NCI-H748 (cell line): ENCODE results near the gene UGT1A8.
A peak's percentile ranks its signal among the peaks of the same experiment; 100 is the strongest.

Experiments used
- DNase-seq: peaks from one replicate; lab custom pipeline; 2025; ENCODE audit not compliant: unreplicated experiment; lab: John Stamatoyannopoulos, UW

UGT1A8 gene

GRCh38 chr2:233758141-233758540, 140.7 kb downstream of the UGT1A8 start:
- no peak for DNase-seq

- DNase-seq = no peak
These were observed 141.4 kb downstream of the UGT1A8 start for GRCh38 chr2:233758849-233759248.

- no peak for DNase-seq
These were observed 142.6 kb downstream of the UGT1A8 start, which contains the start of gene UGT1A1 for GRCh38 chr2:233760043-233760442. Gene UGT1A1, plus strand, starts transcription at chr2:233760270. Its CDS starts 18 bp downstream, at chr2:233760288.

GRCh38 chr2:233761040-233761769, 143.8 kb downstream of the UGT1A8 start:
- no peak for DNase-seq

- DNase-seq = no peak
These were observed 146.8 kb downstream of the UGT1A8 start for GRCh38 chr2:233764264-233764663.

DNA sequence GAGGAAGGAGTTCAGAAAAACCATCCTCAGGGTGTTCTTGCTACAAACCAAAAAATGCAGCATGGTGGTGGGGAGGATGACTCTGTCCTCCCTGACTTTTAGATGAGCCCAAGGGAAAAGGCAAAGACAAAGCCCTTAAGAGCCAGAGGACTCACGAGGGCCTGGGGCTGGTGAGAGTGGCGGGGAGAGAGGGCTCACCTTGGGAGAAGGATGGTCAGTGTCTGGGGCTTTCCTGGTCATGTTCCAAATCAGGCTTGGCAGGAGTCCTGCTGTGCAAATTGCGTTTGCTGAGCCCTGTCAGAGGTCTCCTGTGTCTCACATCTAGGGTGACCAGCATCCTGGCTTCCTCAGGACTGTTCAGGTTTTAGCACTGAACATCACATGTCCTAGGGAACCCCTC, 147.3 kb downstream of the UGT1A8 start:
- DNase-seq = no peak

GRCh38 chr2:233766416-233766815, 149.0 kb downstream of the UGT1A8 start:
- DNase-seq = peak; percentile 19

DNA sequence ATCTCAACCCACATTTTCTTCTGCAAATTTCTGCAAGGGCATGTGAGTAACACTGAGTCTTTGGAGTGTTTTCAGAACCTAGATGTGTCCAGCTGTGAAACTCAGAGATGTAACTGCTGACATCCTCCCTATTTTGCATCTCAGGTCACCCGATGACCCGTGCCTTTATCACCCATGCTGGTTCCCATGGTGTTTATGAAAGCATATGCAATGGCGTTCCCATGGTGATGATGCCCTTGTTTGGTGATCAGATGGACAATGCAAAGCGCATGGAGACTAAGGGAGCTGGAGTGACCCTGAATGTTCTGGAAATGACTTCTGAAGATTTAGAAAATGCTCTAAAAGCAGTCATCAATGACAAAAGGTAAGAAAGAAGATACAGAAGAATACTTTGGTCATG, 150.6 kb downstream of the UGT1A8 start:
- DNase-seq = peak; percentile 77

- DNase-seq = no peak
These were observed 151.8 kb downstream of the UGT1A8 start for GRCh38 chr2:233769260-233769659.

DNA sequence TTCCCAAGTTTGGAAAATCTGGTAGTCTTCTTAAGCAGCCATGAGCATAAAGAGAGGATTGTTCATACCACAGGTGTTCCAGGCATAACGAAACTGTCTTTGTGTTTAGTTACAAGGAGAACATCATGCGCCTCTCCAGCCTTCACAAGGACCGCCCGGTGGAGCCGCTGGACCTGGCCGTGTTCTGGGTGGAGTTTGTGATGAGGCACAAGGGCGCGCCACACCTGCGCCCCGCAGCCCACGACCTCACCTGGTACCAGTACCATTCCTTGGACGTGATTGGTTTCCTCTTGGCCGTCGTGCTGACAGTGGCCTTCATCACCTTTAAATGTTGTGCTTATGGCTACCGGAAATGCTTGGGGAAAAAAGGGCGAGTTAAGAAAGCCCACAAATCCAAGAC, 154.7 kb downstream of the UGT1A8 start:
- DNase-seq = no peak

- DNase-seq = no peak
These were observed 155.2 kb downstream of the UGT1A8 start for GRCh38 chr2:233772583-233772982.

DNA sequence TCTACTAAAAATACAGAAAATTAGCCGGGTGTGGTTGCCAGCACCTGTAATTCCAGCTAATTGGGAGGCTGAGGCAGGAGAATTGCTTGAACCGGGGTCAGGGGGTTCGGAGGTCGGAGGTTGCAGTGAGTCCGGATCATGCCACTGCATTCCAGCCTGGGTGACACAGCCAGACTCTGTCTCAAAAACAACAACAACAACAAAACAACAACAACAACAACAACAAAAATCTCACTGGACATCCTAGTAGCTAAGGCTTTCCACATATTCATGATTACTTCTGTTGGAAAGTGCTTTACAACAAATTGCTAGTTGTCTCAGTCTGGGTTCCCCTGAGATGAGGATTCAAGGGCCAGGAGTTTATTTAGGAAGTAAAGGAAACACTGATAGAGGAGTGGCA, 156.4 kb downstream of the UGT1A8 start:
- DNase-seq = no peak

GRCh38 chr2:233775414-233775813, 158.0 kb downstream of the UGT1A8 start:
- no peak for DNase-seq

GRCh38 chr2:233778030-233778429, 160.6 kb downstream of the UGT1A8 start, which contains the start of gene MROH2A:
Gene MROH2A, plus strand, starts transcription at chr2:233778330. Its CDS starts 1,029 bp downstream, at chr2:233779359.
- DNase-seq = no peak

DNA sequence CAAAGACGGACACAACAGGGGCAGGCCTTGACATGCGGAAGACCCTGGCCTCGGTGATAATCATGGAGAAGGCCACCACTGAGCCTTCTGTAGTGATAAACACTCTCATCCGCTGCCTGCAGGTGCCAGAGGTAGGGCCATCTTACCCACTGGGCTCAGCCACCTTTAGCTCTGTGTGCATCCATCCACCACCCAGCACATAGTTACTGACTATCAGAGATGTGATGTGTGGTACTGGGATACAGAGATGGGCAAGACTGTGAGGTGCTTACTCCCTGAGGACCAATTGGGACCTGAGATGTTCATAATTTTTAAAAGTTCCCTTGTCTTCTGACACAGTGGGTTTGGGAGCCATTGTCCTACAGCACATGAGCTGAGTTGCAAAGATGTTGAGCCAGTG, 162.3 kb downstream of the UGT1A8 start:
- DNase-seq = no peak

- DNase-seq = no peak
These were observed 163.3 kb downstream of the UGT1A8 start for GRCh38 chr2:233780771-233781170.

DNA sequence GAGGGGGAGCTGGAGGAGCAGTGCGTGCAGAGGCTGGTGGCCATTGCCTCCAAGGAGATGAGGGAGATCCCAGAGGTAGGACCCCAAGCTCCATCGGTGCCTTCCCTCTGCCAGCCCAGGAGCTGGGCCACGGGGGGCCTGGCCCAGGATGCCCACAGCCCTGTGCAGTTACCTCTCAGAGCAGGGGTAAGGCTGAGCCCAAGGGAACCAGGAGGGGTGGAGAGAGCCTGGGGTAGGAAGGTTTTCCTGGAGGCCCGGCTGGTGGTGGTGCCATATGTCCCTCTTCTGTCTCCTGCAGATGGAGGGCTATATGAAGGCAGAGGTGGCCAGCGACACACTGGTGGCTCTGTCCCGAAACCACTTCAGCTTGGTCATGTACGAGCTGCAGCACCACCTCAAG, 172.1 kb downstream of the UGT1A8 start:
- no peak for DNase-seq

DNA sequence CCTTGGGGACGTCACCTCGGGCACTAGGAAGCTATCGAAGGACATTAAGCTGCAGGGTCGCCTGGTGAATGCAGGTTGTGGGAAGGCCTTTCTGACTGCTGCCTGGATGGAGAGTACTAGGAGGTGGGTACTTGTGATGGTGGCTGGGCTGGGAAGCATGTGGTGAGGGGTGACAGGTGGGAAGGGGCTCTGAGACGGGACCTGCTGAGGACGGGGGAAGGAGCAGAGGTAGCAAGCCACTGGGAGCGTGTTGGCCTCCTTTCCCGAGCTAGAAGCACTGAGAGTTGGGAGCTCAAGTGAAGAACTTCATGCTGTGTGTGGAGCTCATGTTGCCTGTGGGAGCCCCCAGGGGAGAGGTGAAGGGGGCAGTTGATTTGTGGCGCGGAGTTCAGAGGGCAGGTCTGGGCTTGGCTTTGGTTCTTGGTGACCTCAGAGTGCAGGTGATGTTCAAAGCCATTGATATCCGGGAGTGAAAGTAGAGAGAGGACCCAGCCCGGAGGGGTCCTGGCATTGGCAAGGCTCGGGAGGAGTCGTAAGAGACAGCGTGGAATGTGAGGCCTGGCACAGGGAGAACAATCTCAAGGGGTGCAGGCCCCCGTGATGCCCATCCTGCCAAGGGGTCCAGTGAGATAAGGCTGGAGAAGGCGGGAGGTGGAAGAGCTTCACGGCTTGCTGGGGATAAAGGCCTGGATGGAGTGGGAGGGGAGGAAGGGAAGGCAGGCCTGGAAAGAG, 173.9 kb downstream of the UGT1A8 start:
- no peak for DNase-seq

- DNase-seq = no peak
These were observed 174.5 kb downstream of the UGT1A8 start for GRCh38 chr2:233791883-233792329.

DNA sequence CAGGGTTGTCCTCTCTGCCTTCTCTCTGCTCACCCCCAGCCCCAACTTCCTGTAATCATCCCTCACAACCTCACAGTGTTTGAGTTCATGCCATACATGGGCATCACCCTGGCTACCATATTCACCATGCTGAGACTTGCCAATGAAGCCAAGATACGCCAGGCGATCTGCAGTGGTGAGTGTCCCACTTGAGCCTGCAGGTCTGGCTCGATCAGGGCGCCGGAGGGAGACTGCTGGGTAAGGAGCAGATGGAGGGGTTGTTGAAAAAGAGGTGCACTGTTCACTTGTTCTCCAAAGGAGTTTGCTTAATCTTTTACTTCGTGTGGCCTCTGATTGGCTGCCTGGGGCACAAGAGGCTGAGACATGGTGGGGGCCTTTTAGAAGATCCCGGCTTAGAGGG, 175.3 kb downstream of the UGT1A8 start:
- no peak for DNase-seq

GRCh38 chr2:233793465-233794127, 176.2 kb downstream of the UGT1A8 start:
- DNase-seq = peak; percentile 55
